DLD1 (cell line): ENCODE measurements around the gene RLF.
"Not testable (repeated sequence)": the region's sequence is repeated elsewhere in the genome, so short reads cannot be mapped to it uniquely, and the experiment has no call there.

ENCODE experiments used
- in situ Hi-C: cut with HindIII; loops from 2 replicates; pipeline ENCODE4 v1.10.0; 2017; ENCODE audit warnings: low sequenced_read_pairs

RLF gene

GRCh38 chr1:40167317-40167716 lies 6.1 kb downstream of the RLF start:
- in situ Hi-C loops: no loop called here

GRCh38 chr1:40171036-40171435 lies 9.8 kb downstream of the RLF start:
- in situ Hi-C loops: no loop called here

- in situ Hi-C loops: no loop called here
Observed at GRCh38 chr1:40174788-40175187, 13.6 kb downstream of the RLF start.

GRCh38 chr1:40176989-40177388 lies 15.8 kb downstream of the RLF start:
- in situ Hi-C loops: not testable (repeated sequence)

GRCh38 chr1:40178200-40178599 lies 17.0 kb downstream of the RLF start:
- in situ Hi-C loops: no loop called here

- in situ Hi-C loops: no loop called here
Observed at GRCh38 chr1:40179496-40180089, 18.4 kb downstream of the RLF start.

GRCh38 chr1:40183055-40183710 lies 22.0 kb downstream of the RLF start:
- in situ Hi-C loops: no loop called here

GRCh38 chr1:40184193-40184592 lies 23.0 kb downstream of the RLF start:
- in situ Hi-C loops: no loop called here

- in situ Hi-C loops: no loop called here
Observed at GRCh38 chr1:40185951-40186864, 25.0 kb downstream of the RLF start.

- in situ Hi-C loops: no loop called here
Observed at GRCh38 chr1:40187399-40187798, 26.2 kb downstream of the RLF start.

GRCh38 chr1:40194639-40195038 lies 33.5 kb downstream of the RLF start:
- in situ Hi-C loops: not testable (repeated sequence)

GRCh38 chr1:40197656-40198055 lies 36.5 kb downstream of the RLF start:
- in situ Hi-C loops: no loop called here

GRCh38 chr1:40199126-40199525 lies 37.9 kb downstream of the RLF start:
- in situ Hi-C loops: no loop called here

GRCh38 chr1:40204856-40205255 lies 43.7 kb downstream of the RLF start:
- in situ Hi-C loops: no loop called here

- in situ Hi-C loops: no loop called here
Observed at GRCh38 chr1:40210511-40211204, 49.5 kb downstream of the RLF start.

GRCh38 chr1:40218333-40218732 lies 57.1 kb downstream of the RLF start:
- in situ Hi-C loops: no loop called here

- in situ Hi-C loops: not testable (repeated sequence)
Observed at GRCh38 chr1:40221471-40221905, 60.3 kb downstream of the RLF start.

- in situ Hi-C loops: no loop called here
Observed at GRCh38 chr1:40221977-40222772, 61.0 kb downstream of the RLF start.

- in situ Hi-C loops: no loop called here
Observed at GRCh38 chr1:40224040-40224439, 62.9 kb downstream of the RLF start.

- in situ Hi-C loops: no loop called here
Observed at GRCh38 chr1:40226192-40226591, 65.0 kb downstream of the RLF start.
